Ovary (tissue), 9 donors: Measurements from ENCODE around the gene RNF114. TPM values are rescaled to one million over a fixed set of nuclear protein-coding genes. Genes with fewer than 3 reads are reported as not detected.
A peak's percentile ranks its signal among the peaks of the same experiment; 100 is the strongest.

Experiments used
- DNase-seq, 5 donors: peaks; one replicate each; pipeline ENCODE4 v3.0.0-alpha.2; 2019 to 2020
- H3K27ac ChIP-seq, 2 donors: fragments of 200-600 bp; one replicate each; pipeline versions ENCODE4 v1.5.1 to v1.8.0; 2019 to 2022
- H3K27me3 ChIP-seq: fragments of 200-600 bp; one replicate; pipeline ENCODE4 v1.8.0; 2022
- H3K36me3 ChIP-seq: fragments of 200-600 bp; sonication (generic); one replicate; pipeline ENCODE4 v1.5.1; 2019
- H3K4me1 ChIP-seq: one replicate; pipeline ENCODE4 v1.8.1; 2013; ENCODE audit warnings: mild to moderate bottlenecking, moderate library complexity; ENCODE audit not compliant: insufficient read depth
- H3K4me3 ChIP-seq: fragments of 200-600 bp; sonication (generic); one replicate; pipeline ENCODE4 v1.5.1; 2017
- H3K9me3 ChIP-seq, 2 donors: fragments of 200-600 bp in 1 of 2; sonication (generic) in 1 of 2; one replicate each; pipeline versions ENCODE4 v1.5.1 to v1.8.1; 2013 to 2019; ENCODE audit warnings: mild to moderate bottlenecking in 1 of 2, moderate library complexity in 1 of 2
- EP300 ChIP-seq: sonication (generic); formaldehyde crosslinking; IDR thresholded peaks from one replicate; pipeline ENCODE4 v1.6.1; 2017; ENCODE audit warnings: antibody characterized with exemption
- POLR2A ChIP-seq: fragments of 450-650 bp; IDR thresholded peaks from one replicate; pipeline ENCODE4 v1.6.1; 2017; ENCODE audit warnings: antibody characterized with exemption, mild to moderate bottlenecking, moderate library complexity
- WGBS, 3 donors: extraction: QIAGEN DNeasy Blood & Tissue Kit in 1 of 3; methylation state at CpG; one replicate each; pipeline versions ENCODE4 v1.1.5 to v1.1.7; 2013 to 2017; 5-methylcytosine and 5-hydroxymethylcytosine counted together
- intact Hi-C, 4 donors: fragments of 100-400 bp; cut with DNase I; formaldehyde crosslinking; loops; one replicate each; pipeline versions ENCODE4 v1.11.0 to v1.15.1; 2022 to 2023
- polyA plus RNA-seq, 2 donors: library from polyadenylated mRNA; stranded (reverse); fragments of 200-250 nt in 1 of 2; fragments of 350-450 nt in 1 of 2; fragmentation: Illumina TruSeq in 1 of 2; extraction: RNeasy Lipid Tissue Mini Kit (QIAGEN cat#74804) in 1 of 2; gene quantifications; one replicate each; pipeline ENCODE4 v1.2.3, GENCODE V29; 2013 to 2014
- total RNA-seq, 7 donors: library from RNA; depleted of rRNA in 2 of 7; stranded (reverse); fragments of >200 nt in 2 of 7; fragmentation: NEBNext Ultra II Directional in 3 of 7; extraction: Animal tissue kit (Norgen Biotek cat#: 25700) in 3 of 7; gene quantifications; one replicate each; pipeline versions ENCODE4 v1.1.0 to v1.2.4, GENCODE V29; 2016 to 2023
- TF ChIP-seq, protein P1 (sequence below), 3 donors: fragments of 450-650 bp in 2 of 3; fragments of 200-600 bp in 1 of 3; IDR thresholded peaks; one replicate each; pipeline versions ENCODE4 v1.5.1 to v1.8.0; 2016 to 2022; ENCODE audit warnings: antibody characterized with exemption in 3 of 3, mild to moderate bottlenecking in 1 of 3
- donor health status: DM: no; HTN: no; CAD: no; lungs with moderate emphysema.
- donor health status: DM: no; HTN: no; CAD: no.
- donor health status: Bipolar disorder and iron deficiency.
- donor health status: DM: yes; HTN: yes; CAD: no.
- donor health status: DM: no; HTN: no; CAD: no.
- donor health status: DM: yes; HTN: yes; CAD: no.

Gene RNF114
- total and polyA plus RNA-seq, 9 donors: 44.2 to 186 (median 65.2) TPM

DNA sequence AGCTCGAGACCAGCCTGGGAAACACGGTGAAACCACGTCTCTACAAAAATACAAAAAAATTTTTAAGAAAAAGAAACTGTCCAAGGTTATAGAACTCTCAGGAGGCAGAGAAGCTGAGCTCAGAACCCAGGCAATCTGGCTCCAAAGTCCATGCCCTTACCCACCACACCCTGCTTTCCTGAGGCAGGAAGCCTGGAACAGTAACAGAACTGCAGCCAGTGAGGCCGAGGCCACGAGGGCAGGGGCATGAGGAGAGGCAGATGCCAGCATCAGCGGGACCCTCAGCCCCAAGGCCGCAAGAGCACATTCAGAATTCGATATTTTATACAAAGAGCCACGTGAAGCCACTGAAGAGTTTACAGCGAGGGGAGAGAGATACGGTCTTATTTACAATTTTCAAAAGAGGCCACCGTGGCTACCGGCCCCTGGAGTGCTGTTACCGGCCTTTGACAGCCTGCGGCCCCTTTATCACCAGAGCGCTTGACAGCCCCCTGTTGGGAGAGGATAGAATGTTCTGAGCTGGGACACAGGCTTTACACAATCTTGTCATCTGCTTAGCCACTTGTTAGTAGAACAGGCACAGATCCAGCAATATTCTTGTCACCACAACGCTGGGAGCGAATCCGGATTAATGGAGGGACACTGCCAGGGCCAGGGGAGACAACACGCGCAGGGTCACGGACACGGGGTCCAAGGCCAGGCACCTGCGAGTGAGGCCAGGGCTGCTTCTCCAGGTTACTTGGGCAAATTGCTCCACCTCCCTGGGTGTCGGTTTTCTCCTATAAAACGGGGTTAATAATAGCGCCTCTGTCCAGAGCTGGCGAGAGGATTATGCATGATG lies 26.5 kb upstream of the RNF114 start:
- intact Hi-C loops: no loop called here
- Histone ChIP-seq H3K4me1 (peaks cover 7% of the 10 kb centered on the region), H3K36me3 (no peaks in the 10 kb centered on the region), H3K9me3 (no peaks in the 10 kb centered on the region), H3K27me3 (no peaks in the 10 kb centered on the region), H3K27ac (no peak overlapping the region), H3K4me3 (no peak overlapping the region)
- 67 to 69% (median 69%) methylated on average over 28 of the region's 28 CpGs for WGBS, 3 donors
- DNase-seq: no peak
- TF ChIP-seq, protein P1, sequence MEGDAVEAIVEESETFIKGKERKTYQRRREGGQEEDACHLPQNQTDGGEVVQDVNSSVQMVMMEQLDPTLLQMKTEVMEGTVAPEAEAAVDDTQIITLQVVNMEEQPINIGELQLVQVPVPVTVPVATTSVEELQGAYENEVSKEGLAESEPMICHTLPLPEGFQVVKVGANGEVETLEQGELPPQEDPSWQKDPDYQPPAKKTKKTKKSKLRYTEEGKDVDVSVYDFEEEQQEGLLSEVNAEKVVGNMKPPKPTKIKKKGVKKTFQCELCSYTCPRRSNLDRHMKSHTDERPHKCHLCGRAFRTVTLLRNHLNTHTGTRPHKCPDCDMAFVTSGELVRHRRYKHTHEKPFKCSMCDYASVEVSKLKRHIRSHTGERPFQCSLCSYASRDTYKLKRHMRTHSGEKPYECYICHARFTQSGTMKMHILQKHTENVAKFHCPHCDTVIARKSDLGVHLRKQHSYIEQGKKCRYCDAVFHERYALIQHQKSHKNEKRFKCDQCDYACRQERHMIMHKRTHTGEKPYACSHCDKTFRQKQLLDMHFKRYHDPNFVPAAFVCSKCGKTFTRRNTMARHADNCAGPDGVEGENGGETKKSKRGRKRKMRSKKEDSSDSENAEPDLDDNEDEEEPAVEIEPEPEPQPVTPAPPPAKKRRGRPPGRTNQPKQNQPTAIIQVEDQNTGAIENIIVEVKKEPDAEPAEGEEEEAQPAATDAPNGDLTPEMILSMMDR (IDR thresholded peaks at IDR 0.05): no peak
- no peak for TF ChIP-seq POLR2A
- TF ChIP-seq EP300: no peak

DNA sequence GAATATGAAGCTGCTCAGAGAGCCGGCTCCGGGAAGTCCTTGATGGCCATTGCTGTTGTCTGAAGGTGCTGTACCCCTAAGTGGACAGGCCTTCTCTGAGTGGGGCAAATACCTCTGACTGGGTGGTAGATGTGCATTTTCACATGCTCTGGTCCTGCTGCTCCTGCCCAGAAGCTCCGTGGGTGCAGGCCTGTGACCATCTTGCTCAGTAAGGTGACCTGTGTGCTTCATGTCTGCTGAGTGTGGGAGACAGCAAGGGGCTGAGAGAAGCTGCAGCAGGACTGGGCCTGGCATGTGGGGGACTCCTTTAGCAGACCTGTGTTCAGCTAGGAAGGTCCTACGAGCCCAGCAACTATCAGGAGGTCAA lies 25.9 kb upstream of the RNF114 start:
- Histone ChIP-seq H3K4me3 (no peak overlapping the region), H3K36me3 (no peaks in the 10 kb centered on the region), H3K9me3 (no peaks in the 10 kb centered on the region), H3K27me3 (no peaks in the 10 kb centered on the region), H3K4me1 (peaks cover 7% of the 10 kb centered on the region), H3K27ac (no peak overlapping the region)
- TF ChIP-seq EP300 (no peak), POLR2A (no peak)
- TF ChIP-seq, protein P1 (IDR thresholded peaks at IDR 0.05): no peak
- DNase-seq: no peak
- WGBS, 3 donors: 57 to 73% (median 67%) methylated on average over 4 of the region's 4 CpGs
- intact Hi-C loops: no loop called here

DNA sequence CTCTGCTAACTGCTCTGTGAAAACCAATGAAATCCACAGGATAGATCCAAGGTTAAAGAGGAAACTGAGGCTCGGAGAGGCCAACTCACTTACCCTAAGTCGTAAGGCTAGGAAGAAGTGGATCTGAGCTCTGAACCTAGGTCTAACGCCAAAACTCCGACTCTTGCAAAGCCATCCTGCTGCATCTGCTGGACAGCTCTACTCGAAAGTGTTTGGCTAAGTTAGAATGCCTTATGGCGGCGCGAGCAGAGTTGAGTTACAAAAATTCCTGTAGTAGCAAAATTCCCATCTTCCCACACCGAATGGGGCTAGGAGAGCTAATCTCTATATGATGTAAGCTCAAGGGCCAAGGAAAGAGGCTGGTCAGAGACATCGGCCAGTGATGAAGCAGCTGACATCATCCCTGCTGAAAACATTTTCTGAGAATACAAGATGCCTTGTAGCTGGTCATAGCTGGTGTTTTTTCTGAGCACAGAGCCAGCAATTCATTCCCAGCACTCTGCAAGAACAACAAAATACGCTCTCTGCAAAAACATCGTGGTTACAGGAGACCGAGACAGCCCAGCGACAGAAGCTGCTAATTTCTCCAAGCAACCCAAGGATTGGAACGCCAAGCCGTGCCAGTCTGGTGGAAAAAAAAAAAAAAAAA lies 22.7 kb upstream of the RNF114 start:
- H3K27me3 ChIP-seq: no peaks in the 10 kb centered on the region
- DNase-seq: no peak
- no peaks in the 10 kb centered on the region for H3K9me3 ChIP-seq
- intact Hi-C loops: no loop called here
- WGBS, 3 donors: 56 to 71% (median 67%) methylated on average over 16 of the region's 16 CpGs
- TF ChIP-seq, protein P1 (IDR thresholded peaks at IDR 0.05): no peak
- no peak for TF ChIP-seq EP300
- no peak for TF ChIP-seq POLR2A
- H3K27ac ChIP-seq: no peak overlapping the region
- peaks cover 7% of the 10 kb centered on the region for H3K4me1 ChIP-seq
- H3K36me3 ChIP-seq: no peaks in the 10 kb centered on the region
- H3K4me3 ChIP-seq: no peak overlapping the region

DNA sequence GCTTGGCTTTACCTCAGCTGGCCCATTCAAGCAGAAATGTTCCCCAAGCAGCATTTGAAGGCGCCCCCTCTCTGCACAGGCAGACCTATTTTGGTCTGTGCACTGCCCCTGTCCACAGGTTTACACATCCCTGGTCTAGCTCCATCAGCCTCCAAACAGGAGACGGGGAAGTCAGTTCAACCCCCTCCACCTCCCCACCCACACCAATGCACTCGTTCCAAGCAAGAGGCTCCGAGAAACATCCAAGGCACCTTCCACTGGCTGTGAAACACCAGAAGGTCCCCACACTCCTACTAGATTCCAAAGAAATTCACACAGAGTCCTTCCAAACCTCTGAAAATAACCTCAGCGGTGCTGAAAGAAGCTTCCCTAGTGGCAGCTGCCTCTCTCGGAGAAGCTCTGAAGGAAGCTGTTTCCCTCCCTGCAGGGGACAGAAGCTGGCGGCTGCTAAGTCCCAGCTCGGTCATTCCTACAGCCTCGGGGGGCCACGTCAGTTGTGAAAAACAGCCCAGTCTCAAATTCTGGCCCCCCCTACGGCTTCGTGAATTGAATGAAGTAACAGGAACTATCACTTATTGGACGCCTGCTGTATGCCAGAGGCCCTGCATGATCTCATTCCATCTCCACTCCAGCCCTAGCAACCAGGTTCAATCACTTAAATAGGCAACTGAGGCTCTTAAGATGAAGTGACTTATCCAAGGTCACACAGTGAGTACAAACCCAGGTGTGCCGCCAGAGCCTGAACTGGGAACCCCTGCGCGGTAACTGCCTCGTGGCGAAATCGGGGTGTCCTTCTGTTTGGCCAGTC lies 21.7 kb upstream of the RNF114 start:
- H3K27me3 ChIP-seq: no peaks in the 10 kb centered on the region
- peak overlapping the region; percentile 100 for H3K4me3 ChIP-seq
- H3K27ac ChIP-seq: no peak overlapping the region
- H3K9me3 ChIP-seq: no peaks in the 10 kb centered on the region
- no peaks in the 10 kb centered on the region for H3K36me3 ChIP-seq
- intact Hi-C loops: no loop called here
- 3 to 4% (median 4%) methylated on average over 19 of the region's 19 CpGs for WGBS, 3 donors
- DNase-seq: no peak
- TF ChIP-seq, protein P1 (IDR thresholded peaks at IDR 0.05): no peak
- TF ChIP-seq EP300: no peak
- no peak for TF ChIP-seq POLR2A
- H3K4me1 ChIP-seq: peaks cover 7% of the 10 kb centered on the region
